K562 (cell line): ENCODE results near the gene R3HDM2. TPM values are rescaled to one million over a fixed set of nuclear protein-coding genes. Genes with fewer than 3 reads are reported as not detected.

Experiments
- CHD1 ChIP-seq: fragments of 200-600 bp; sonication (generic); IDR thresholded peaks from one replicate; pipeline ENCODE4 v1.6.1; 2012; ENCODE audit warnings: mild to moderate bottlenecking, moderate library complexity, low read length, inconsistent platforms
- JUN ChIP-seq, 2 experiments: sonication (generic) in 1 of 2; formaldehyde crosslinking in 1 of 2; IDR thresholded peaks; 2 replicates each; pipeline versions ENCODE4 v1.6.1 to v1.8.0; 2012 to 2022; ENCODE audit warnings: borderline replicate concordance in 2 of 2, mild to moderate bottlenecking in 2 of 2, improper control_type of control experiment in 1 of 2, low read depth in 1 of 2, low read length in 1 of 2, missing genetic modification reagents in 1 of 2
- KLF16 ChIP-seq: IDR thresholded peaks from 2 replicates; pipeline ENCODE4 v1.6.1; 2016; ENCODE audit warnings: antibody characterized with exemption
- ZBTB7A ChIP-seq: IDR thresholded peaks from 2 replicates; pipeline ENCODE4 v1.6.1; 2011; ENCODE audit warnings: low read depth, mild to moderate bottlenecking, low read length, moderate library complexity, borderline replicate concordance; ENCODE audit not compliant: control insufficient read depth
- ZMIZ1 ChIP-seq, 2 experiments: fragments of 150-350 bp in 1 of 2; IDR thresholded peaks; 2 replicates each; pipeline ENCODE4 v1.6.1; 2012 to 2016; ENCODE audit warnings: low read depth in 2 of 2, low read length in 2 of 2, mild to moderate bottlenecking in 1 of 2, moderate library complexity in 1 of 2
- polyA plus RNA-seq, 8 experiments: library from polyadenylated mRNA; depleted of rRNA in 4 of 8; stranded (reverse) in 5 of 8; unstranded in 3 of 8; fragments of >200 nt; fragmentation: Nextera tagmentation in 2 of 8; fragmentation: Illumina TruSeq in 1 of 8; extraction: Ambion mirVana in 2 of 8; extraction: Trizol in 1 of 8; gene quantifications; 2 replicates each; pipeline versions ENCODE4 v1.2.1 to v1.2.3, GENCODE V29; 2011 to 2014; ENCODE audit warnings: inconsistent platforms in 1 of 8, missing spikeins in 1 of 8
- total RNA-seq, 7 experiments: library from RNA; depleted of rRNA in 6 of 7; stranded (reverse); fragments of >200 nt in 6 of 7; fragmentation: Illumina TruSeq in 2 of 7; extraction: Trizol in 2 of 7; gene quantifications; 2 replicates each; pipeline versions ENCODE4 v1.2.1 to v1.2.3, GENCODE V29; 2011 to 2021; ENCODE audit warnings: low replicate concordance in 1 of 7
- TF ChIP-seq, protein P1 (sequence below): fragments of 450-650 bp; IDR thresholded peaks from 2 replicates; pipeline ENCODE4 v1.6.1; 2017; ENCODE audit warnings: antibody characterized with exemption, mild to moderate bottlenecking
- TF ChIP-seq, protein P2 (sequence below): sonication (generic); formaldehyde crosslinking; IDR thresholded peaks from 2 replicates; pipeline ENCODE4 v1.8.0; 2022; ENCODE audit warnings: missing genetic modification reagents, mild to moderate bottlenecking, moderate library complexity, borderline replicate concordance

The R3HDM2 gene
- total and polyA plus RNA-seq, 9 of the 15 experiments (the other 6 are each of a cell fraction or from before 2014, with no cell fraction given), result 3.3 to 18.8 (median 9.0) TPM

DNA sequence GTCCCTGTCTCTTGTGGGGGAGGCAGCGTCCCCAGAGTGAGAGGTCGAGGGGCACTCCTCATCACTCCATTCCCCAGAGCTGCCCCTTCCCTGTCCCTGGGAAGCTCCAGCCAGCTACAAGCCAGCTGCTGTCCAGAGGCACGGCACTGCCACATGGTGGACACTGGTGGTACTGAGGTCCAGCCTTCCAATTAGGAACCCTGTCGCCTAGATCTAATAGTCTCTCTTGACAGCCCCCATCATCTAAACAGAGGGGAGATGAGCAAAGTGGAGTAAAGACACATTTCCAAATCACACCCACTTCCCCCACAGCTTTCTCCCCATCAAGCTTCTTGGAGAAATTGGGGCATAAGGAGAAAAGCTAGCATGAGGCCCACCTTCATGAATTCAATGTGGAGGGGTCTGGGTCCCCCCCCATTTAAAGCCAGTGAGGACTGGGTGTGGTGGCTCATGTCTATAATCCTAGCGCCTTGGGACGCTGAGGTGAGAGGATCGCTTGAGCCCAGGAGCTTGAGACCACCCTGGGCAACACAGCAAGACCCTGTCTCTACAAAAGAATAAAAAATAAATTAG, 22.2 kb upstream of the R3HDM2 start (continued):
- 0 out of 2 replicates have a peak, but pooled peaks have one; percentile 8 for TF ChIP-seq JUN (IDR thresholded peaks at IDR 0.05; ENCODE audit: borderline replicate concordance, low read depth, low read length)
- no peak for TF ChIP-seq JUN (CRISPR knock-in tag; IDR thresholded peaks at IDR 0.05; ENCODE audit: borderline replicate concordance)
- TF ChIP-seq KLF16, result peak; percentile 40; the same call in 1 of the 2 replicates
- TF ChIP-seq ZMIZ1 (IDR thresholded peaks at IDR 0.05; ENCODE audit: low read depth in 2 of 2, low read length in 2 of 2), result 0 out of 4 replicates have a peak, but pooled peaks of 1 of the 2 experiments have one; percentile 12
- TF ChIP-seq, protein P1, sequence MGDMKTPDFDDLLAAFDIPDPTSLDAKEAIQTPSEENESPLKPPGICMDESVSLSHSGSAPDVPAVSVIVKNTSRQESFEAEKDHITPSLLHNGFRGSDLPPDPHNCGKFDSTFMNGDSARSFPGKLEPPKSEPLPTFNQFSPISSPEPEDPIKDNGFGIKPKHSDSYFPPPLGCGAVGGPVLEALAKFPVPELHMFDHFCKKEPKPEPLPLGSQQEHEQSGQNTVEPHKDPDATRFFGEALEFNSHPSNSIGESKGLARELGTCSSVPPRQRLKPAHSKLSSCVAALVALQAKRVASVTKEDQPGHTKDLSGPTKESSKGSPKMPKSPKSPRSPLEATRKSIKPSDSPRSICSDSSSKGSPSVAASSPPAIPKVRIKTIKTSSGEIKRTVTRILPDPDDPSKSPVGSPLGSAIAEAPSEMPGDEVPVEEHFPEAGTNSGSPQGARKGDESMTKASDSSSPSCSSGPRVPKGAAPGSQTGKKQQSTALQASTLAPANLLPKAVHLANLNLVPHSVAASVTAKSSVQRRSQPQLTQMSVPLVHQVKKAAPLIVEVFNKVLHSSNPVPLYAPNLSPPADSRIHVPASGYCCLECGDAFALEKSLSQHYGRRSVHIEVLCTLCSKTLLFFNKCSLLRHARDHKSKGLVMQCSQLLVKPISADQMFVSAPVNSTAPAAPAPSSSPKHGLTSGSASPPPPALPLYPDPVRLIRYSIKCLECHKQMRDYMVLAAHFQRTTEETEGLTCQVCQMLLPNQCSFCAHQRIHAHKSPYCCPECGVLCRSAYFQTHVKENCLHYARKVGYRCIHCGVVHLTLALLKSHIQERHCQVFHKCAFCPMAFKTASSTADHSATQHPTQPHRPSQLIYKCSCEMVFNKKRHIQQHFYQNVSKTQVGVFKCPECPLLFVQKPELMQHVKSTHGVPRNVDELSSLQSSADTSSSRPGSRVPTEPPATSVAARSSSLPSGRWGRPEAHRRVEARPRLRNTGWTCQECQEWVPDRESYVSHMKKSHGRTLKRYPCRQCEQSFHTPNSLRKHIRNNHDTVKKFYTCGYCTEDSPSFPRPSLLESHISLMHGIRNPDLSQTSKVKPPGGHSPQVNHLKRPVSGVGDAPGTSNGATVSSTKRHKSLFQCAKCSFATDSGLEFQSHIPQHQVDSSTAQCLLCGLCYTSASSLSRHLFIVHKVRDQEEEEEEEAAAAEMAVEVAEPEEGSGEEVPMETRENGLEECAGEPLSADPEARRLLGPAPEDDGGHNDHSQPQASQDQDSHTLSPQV, result 0 out of 2 replicates have a peak, but pooled peaks have one; percentile 8
- TF ChIP-seq ZBTB7A, result 0 out of 2 replicates have a peak, but pooled peaks have one; percentile 3
- TF ChIP-seq, protein P2, sequence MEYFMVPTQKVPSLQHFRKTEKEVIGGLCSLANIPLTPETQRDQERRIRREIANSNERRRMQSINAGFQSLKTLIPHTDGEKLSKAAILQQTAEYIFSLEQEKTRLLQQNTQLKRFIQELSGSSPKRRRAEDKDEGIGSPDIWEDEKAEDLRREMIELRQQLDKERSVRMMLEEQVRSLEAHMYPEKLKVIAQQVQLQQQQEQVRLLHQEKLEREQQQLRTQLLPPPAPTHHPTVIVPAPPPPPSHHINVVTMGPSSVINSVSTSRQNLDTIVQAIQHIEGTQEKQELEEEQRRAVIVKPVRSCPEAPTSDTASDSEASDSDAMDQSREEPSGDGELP (CRISPR knock-in tag), result peak; percentile 93
- no peak for TF ChIP-seq CHD1
